ENCODE results near the gene DISC1.
A peak's percentile ranks its signal among the peaks of the same experiment; 100 is the strongest.

Gene DISC1

GRCh38 chr1:232045139-232045994 is 418.8 kb downstream of the DISC1 start:
- TF ChIP-seq ISL1 (CRISPR knock-in tag; IDR thresholded peaks at IDR 0.05) (no peak), ZNF70 (CRISPR knock-in tag; IDR thresholded peaks at IDR 0.05) (no peak), CSRNP3 (CRISPR knock-in tag; IDR thresholded peaks at IDR 0.05) (no peak)

GRCh38 chr1:232046451-232047306 is 420.1 kb downstream of the DISC1 start:
- ATAC-seq = no peak
- TF ChIP-seq TCF4 (CRISPR knock-in tag; IDR thresholded peaks at IDR 0.05; ENCODE audit: borderline replicate concordance) (no peak), TOX (CRISPR knock-in tag; IDR thresholded peaks at IDR 0.05; ENCODE audit: borderline replicate concordance) (no peak), CSRNP3 (CRISPR knock-in tag; IDR thresholded peaks at IDR 0.05) (no peak), CSDC2 (CRISPR knock-in tag; IDR thresholded peaks at IDR 0.05) (no peak), PPARA (CRISPR knock-in tag; IDR thresholded peaks at IDR 0.05; ENCODE audit: borderline replicate concordance) (no peak), ARNTL (CRISPR knock-in tag; IDR thresholded peaks at IDR 0.05; ENCODE audit: borderline replicate concordance, low read depth) (no peak), POU6F1 (CRISPR knock-in tag; IDR thresholded peaks at IDR 0.05; ENCODE audit: borderline replicate concordance, low read depth) (no peak), ISL1 (CRISPR knock-in tag; IDR thresholded peaks at IDR 0.05) (no peak)

More at GRCh38 chr1:232045139-232045994, 418.8 kb downstream of the DISC1 start:
- ATAC-seq = no peak

DNA sequence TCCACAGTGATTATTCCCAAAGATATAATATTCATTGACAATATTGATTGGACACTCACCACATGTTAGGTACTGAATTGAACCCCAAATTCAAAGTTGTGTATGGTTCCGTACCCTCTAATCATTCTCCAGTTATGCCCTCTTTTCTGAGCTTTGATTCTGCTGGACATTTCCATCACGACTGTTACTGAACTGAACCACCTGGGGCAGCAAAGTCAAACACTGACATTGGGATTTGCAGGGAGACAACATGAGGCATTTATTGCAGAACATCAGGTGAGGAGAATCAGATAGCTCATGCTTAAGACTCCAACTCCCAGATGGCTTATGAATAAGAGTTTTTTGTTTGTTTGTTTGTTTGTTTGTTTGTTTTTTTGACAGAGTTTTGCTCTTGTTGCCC is 420.9 kb downstream of the DISC1 start:
- no peak for TF ChIP-seq BACH2 (CRISPR knock-in tag; IDR thresholded peaks at IDR 0.05; ENCODE audit: borderline replicate concordance)
- TF ChIP-seq TCF4 (CRISPR knock-in tag; IDR thresholded peaks at IDR 0.05; ENCODE audit: borderline replicate concordance) = no peak
- TF ChIP-seq TOX (CRISPR knock-in tag; IDR thresholded peaks at IDR 0.05; ENCODE audit: borderline replicate concordance) = no peak
- no peak for TF ChIP-seq ZNF8 (CRISPR knock-in tag; IDR thresholded peaks at IDR 0.05)
- TF ChIP-seq ZNF565 (CRISPR knock-in tag; conservative IDR thresholded peaks at IDR 0.05; ENCODE audit: low read depth) = no peak
- TF ChIP-seq ZNF70 (CRISPR knock-in tag; IDR thresholded peaks at IDR 0.05) = no peak
- no peak for TF ChIP-seq RARB (CRISPR knock-in tag; IDR thresholded peaks at IDR 0.05)
- TF ChIP-seq ZC3H10 (CRISPR knock-in tag; IDR thresholded peaks at IDR 0.05) = no peak
- no peak for TF ChIP-seq CSRNP3 (CRISPR knock-in tag; IDR thresholded peaks at IDR 0.05)
- no peak for TF ChIP-seq PATZ1 (CRISPR knock-in tag; IDR thresholded peaks at IDR 0.05; ENCODE audit: borderline replicate concordance)
- no peak for TF ChIP-seq ARNTL (CRISPR knock-in tag; IDR thresholded peaks at IDR 0.05; ENCODE audit: borderline replicate concordance, low read depth)
- no peak for TF ChIP-seq SNAI2 (CRISPR knock-in tag; IDR thresholded peaks at IDR 0.05)
- no peak for TF ChIP-seq GLIS3 (CRISPR knock-in tag; IDR thresholded peaks at IDR 0.05)
- TF ChIP-seq ISL1 (CRISPR knock-in tag; IDR thresholded peaks at IDR 0.05) = no peak
- peak; percentile 66 for ATAC-seq
